ENCODE results near the gene CD151.

GRCh38 chr11:839280-839623 lies 6.5 kb downstream of the CD151 start:
- TF ChIP-seq TAF1 (IDR thresholded peaks at IDR 0.05; ENCODE audit: borderline replicate concordance, low read depth, low read length) (no peak), RAD21 (IDR thresholded peaks at IDR 0.05; ENCODE audit: low read length) (no peak), RFX5 (IDR thresholded peaks at IDR 0.05; ENCODE audit: low read length) (no peak), POLR2AphosphoS5 (IDR thresholded peaks at IDR 0.05; ENCODE audit: low read depth, low read length) (peak; percentile 65; the same call in 1 of the 2 replicates), CHD2 (IDR thresholded peaks at IDR 0.05; ENCODE audit: low read length, partially characterized antibody) (no peak), EZH2phosphoT487 (IDR thresholded peaks at IDR 0.05; ENCODE audit: borderline replicate concordance, low read depth) (no peak), EP300 (IDR thresholded peaks at IDR 0.05; ENCODE audit: borderline replicate concordance in 1 of 2, low read depth in 1 of 2, low read length in 1 of 2) (no peak), RXRA (IDR thresholded peaks at IDR 0.05; ENCODE audit: borderline replicate concordance, low read depth) (no peak)
- TF ChIP-seq, protein P1, sequence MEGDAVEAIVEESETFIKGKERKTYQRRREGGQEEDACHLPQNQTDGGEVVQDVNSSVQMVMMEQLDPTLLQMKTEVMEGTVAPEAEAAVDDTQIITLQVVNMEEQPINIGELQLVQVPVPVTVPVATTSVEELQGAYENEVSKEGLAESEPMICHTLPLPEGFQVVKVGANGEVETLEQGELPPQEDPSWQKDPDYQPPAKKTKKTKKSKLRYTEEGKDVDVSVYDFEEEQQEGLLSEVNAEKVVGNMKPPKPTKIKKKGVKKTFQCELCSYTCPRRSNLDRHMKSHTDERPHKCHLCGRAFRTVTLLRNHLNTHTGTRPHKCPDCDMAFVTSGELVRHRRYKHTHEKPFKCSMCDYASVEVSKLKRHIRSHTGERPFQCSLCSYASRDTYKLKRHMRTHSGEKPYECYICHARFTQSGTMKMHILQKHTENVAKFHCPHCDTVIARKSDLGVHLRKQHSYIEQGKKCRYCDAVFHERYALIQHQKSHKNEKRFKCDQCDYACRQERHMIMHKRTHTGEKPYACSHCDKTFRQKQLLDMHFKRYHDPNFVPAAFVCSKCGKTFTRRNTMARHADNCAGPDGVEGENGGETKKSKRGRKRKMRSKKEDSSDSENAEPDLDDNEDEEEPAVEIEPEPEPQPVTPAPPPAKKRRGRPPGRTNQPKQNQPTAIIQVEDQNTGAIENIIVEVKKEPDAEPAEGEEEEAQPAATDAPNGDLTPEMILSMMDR (IDR thresholded peaks at IDR 0.05), result no peak
- TF ChIP-seq, protein P2, sequence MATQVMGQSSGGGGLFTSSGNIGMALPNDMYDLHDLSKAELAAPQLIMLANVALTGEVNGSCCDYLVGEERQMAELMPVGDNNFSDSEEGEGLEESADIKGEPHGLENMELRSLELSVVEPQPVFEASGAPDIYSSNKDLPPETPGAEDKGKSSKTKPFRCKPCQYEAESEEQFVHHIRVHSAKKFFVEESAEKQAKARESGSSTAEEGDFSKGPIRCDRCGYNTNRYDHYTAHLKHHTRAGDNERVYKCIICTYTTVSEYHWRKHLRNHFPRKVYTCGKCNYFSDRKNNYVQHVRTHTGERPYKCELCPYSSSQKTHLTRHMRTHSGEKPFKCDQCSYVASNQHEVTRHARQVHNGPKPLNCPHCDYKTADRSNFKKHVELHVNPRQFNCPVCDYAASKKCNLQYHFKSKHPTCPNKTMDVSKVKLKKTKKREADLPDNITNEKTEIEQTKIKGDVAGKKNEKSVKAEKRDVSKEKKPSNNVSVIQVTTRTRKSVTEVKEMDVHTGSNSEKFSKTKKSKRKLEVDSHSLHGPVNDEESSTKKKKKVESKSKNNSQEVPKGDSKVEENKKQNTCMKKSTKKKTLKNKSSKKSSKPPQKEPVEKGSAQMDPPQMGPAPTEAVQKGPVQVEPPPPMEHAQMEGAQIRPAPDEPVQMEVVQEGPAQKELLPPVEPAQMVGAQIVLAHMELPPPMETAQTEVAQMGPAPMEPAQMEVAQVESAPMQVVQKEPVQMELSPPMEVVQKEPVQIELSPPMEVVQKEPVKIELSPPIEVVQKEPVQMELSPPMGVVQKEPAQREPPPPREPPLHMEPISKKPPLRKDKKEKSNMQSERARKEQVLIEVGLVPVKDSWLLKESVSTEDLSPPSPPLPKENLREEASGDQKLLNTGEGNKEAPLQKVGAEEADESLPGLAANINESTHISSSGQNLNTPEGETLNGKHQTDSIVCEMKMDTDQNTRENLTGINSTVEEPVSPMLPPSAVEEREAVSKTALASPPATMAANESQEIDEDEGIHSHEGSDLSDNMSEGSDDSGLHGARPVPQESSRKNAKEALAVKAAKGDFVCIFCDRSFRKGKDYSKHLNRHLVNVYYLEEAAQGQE (IDR thresholded peaks at IDR 0.05; ENCODE audit: low read depth, low read length), result no peak

Measured in SK-N-SH (cell line).